Transverse colon (tissue), 4 donors: ENCODE data around the gene SPATA31E1.

ENCODE experiments used
- CTCF ChIP-seq, 5 experiments: fragments of 200-600 bp in 3 of 5; fragments of 450-650 bp in 2 of 5; sonication (generic) in 3 of 5; IDR thresholded peaks; 1 replicate in 2 of 5; 2 replicates in 3 of 5; pipeline ENCODE4 v1.5.1; 2016 to 2017; ENCODE audit warnings: antibody characterized with exemption in 5 of 5, inconsistent platforms in 3 of 5, mild to moderate bottlenecking in 2 of 5, moderate library complexity in 1 of 5
- POLR2A ChIP-seq: fragments of 450-650 bp; IDR thresholded peaks from one replicate; pipeline ENCODE4 v1.6.1; 2016; ENCODE audit warnings: antibody characterized with exemption, mild to moderate bottlenecking, moderate library complexity
- POLR2AphosphoS5 ChIP-seq, 3 donors: sonication (generic); formaldehyde crosslinking; IDR thresholded peaks; one replicate each; pipeline ENCODE4 v1.6.1; 2016; ENCODE audit warnings: antibody characterized with exemption in 3 of 3

GRCh38 chr9:87896891-87897290 lies 14.2 kb downstream of the SPATA31E1 start:
- TF ChIP-seq CTCF (IDR thresholded peaks at IDR 0.05) = no peak
- no peak for TF ChIP-seq POLR2AphosphoS5 (IDR thresholded peaks at IDR 0.05)
- no peak for TF ChIP-seq POLR2A
